K562 (cell line): Measurements from ENCODE around the gene MND1. TPM values are rescaled to one million over a fixed set of nuclear protein-coding genes. Genes with fewer than 3 reads are reported as not detected.

Experiments
- ATAC-seq: fragments of 200-7000 bp; cut with Tn5 transposase; 3 replicates; pipeline ENCODE4 v1.9.1; 2020; ENCODE audit warnings: moderate library complexity
- BruUV-seq: library from RNA; stranded (reverse); fragments of 400-500 nt; replicated peaks from 2 replicates; lab custom pipeline; 2021; lab: Mats Ljungman, UMichigan
- CTCF ChIA-PET: fragments of 300-600 bp; formaldehyde crosslinking; extraction: SDS; loops from one replicate; lab custom pipeline; 2021; ENCODE audit warnings: low intra/inter-chr PET ratio; lab: Yijun Ruan, JAX
- POLR2A ChIA-PET: fragments of 300-600, 350-650 bp; sonication (Branson Sonifier 250); formaldehyde crosslinking; extraction: SDS; loops from one replicate; lab custom pipeline; 2021; ENCODE audit warnings: antibody characterized with exemption, inconsistent platforms; lab: Yijun Ruan, JAX
- DNase-seq, 4 experiments: peaks; one replicate each; pipeline versions ENCODE4 v3.0.0 to v3.0.0-alpha.2; 2011 to 2018; ENCODE audit warnings: low spot score in 3 of 4, mixed read lengths in 3 of 4; ENCODE audit errors: extremely low read depth in 1 of 4
- FAIRE-seq: peaks from 2 replicates; lab custom pipeline; 2011; peaks lifted over from hg19 to GRCh38; lab: Jason Lieb, UNC
- H2AFZ ChIP-seq: 2 replicates; pipeline ENCODE4 v1.6.0; 2011; ENCODE audit warnings: low read depth, low read length, control low read depth, inconsistent platforms
- H3K27ac ChIP-seq: fragments of 200-600 bp; 3 replicates; pipeline ENCODE4 v1.8.0; 2011; ENCODE audit warnings: low read depth, mild to moderate bottlenecking, control low read depth, inconsistent platforms, low read length, moderate library complexity, mixed read lengths; ENCODE audit errors: extremely low read depth
- H3K27me3 ChIP-seq, 2 experiments: fragments of 300-600 bp in 1 of 2; 2 replicates in 1 of 2; 3 replicates in 1 of 2; pipeline versions ENCODE4 v1.6.0 to v1.8.0; 2011; ENCODE audit warnings: inconsistent platforms in 2 of 2, low read length in 2 of 2, mild to moderate bottlenecking in 1 of 2, mixed read lengths in 1 of 2, moderate library complexity in 1 of 2; ENCODE audit not compliant: control insufficient read depth in 2 of 2, insufficient read depth in 2 of 2
- H3K36me3 ChIP-seq: fragments of 300-600 bp; 3 replicates; pipeline ENCODE4 v1.8.0; 2011; ENCODE audit warnings: mild to moderate bottlenecking, low read length, inconsistent platforms; ENCODE audit not compliant: control insufficient read depth, insufficient read depth
- H3K4me1 ChIP-seq, 2 experiments: fragments of 200-600 bp in 1 of 2; replicated peaks in 1 of 2; 2 replicates in 1 of 2; 3 replicates in 1 of 2; pipeline versions ENCODE4 v1.5.1 to v1.8.0; 2011; ENCODE audit warnings: inconsistent platforms in 2 of 2, low read length in 2 of 2, mild to moderate bottlenecking in 1 of 2, mixed read lengths in 1 of 2, moderate library complexity in 1 of 2; ENCODE audit not compliant: control insufficient read depth in 2 of 2, insufficient read depth in 2 of 2
- H3K4me2 ChIP-seq: 2 replicates; pipeline ENCODE4 v1.6.1; 2011; ENCODE audit warnings: low read length, control low read depth, inconsistent platforms, mixed read lengths; ENCODE audit not compliant: insufficient read depth
- H3K4me3 ChIP-seq: fragments of 200-600 bp; sonication (generic), shearing (Covaris generic); 2 replicates; pipeline ENCODE4 v1.5.1; 2016; ENCODE audit warnings: control low read depth, inconsistent platforms
- H3K79me2 ChIP-seq: fragments of 200-600 bp; 3 replicates; pipeline ENCODE4 v1.8.0; 2011; ENCODE audit warnings: low read length, inconsistent platforms; ENCODE audit not compliant: control insufficient read depth, insufficient read depth
- H3K9ac ChIP-seq, 2 experiments: 2 replicates each; pipeline versions ENCODE4 v1.6.0 to v1.6.1; 2011; ENCODE audit warnings: low read depth in 2 of 2, low read length in 2 of 2, control low read depth in 1 of 2, inconsistent platforms in 1 of 2, mild to moderate bottlenecking in 1 of 2, mixed read lengths in 1 of 2; ENCODE audit not compliant: insufficient read depth in 1 of 2
- H3K9me1 ChIP-seq: one replicate; pipeline ENCODE4 v1.6.0; 2011; ENCODE audit warnings: inconsistent platforms, mild to moderate bottlenecking, low read length, moderate library complexity; ENCODE audit not compliant: control insufficient read depth, insufficient read depth
- H3K9me3 ChIP-seq: replicated peaks from 2 replicates; pipeline ENCODE4 v1.5.1; 2011; ENCODE audit warnings: low read depth, low read length, inconsistent platforms; ENCODE audit not compliant: control insufficient read depth, insufficient read depth
- H4K20me1 ChIP-seq: replicated peaks from 2 replicates; pipeline ENCODE4 v1.6.1; 2011; ENCODE audit warnings: low read length, inconsistent platforms, mixed read lengths; ENCODE audit not compliant: control insufficient read depth, insufficient read depth
- ASH1L ChIP-seq: fragments of 450-650 bp; IDR thresholded peaks from 2 replicates; pipeline ENCODE4 v1.6.1; 2018; ENCODE audit warnings: borderline replicate concordance, mild to moderate bottlenecking, low read depth; ENCODE audit not compliant: partially characterized antibody
- BMI1 ChIP-seq: fragments of 150-350 bp; IDR thresholded peaks from 2 replicates; pipeline ENCODE4 v1.6.1; 2014; ENCODE audit warnings: low read length
- CCAR2 ChIP-seq: fragments of 200-400 bp; formaldehyde crosslinking; IDR thresholded peaks from 2 replicates; pipeline ENCODE4 v1.6.1; 2017; ENCODE audit warnings: mild to moderate bottlenecking, low read depth, low read length
- ELF4 ChIP-seq: fragments of 450-650 bp; formaldehyde crosslinking; IDR thresholded peaks from 2 replicates; pipeline ENCODE4 v1.4.0; 2022; ENCODE audit warnings: missing genetic modification characterization
- MTA3 ChIP-seq: fragments of 450-650 bp; formaldehyde crosslinking; IDR thresholded peaks from 2 replicates; pipeline ENCODE4 v1.6.1; 2017; ENCODE audit warnings: mild to moderate bottlenecking, borderline replicate concordance
- NKRF ChIP-seq: fragments of 450-650 bp; IDR thresholded peaks from 2 replicates; pipeline ENCODE4 v1.6.1; 2016; ENCODE audit warnings: borderline replicate concordance
- NR2F6 ChIP-seq: fragments of 450-650 bp; formaldehyde crosslinking; IDR thresholded peaks from 2 replicates; pipeline ENCODE4 v1.4.0; 2020; ENCODE audit warnings: mild to moderate bottlenecking
- PHTF2 ChIP-seq: fragments of 250-450 bp; sonication (Bioruptor Pico); IDR thresholded peaks from 2 replicates; pipeline ENCODE4 v1.5.0; 2021; ENCODE audit warnings: mild to moderate bottlenecking
- RFX5 ChIP-seq: IDR thresholded peaks from 2 replicates; pipeline ENCODE4 v1.6.1; 2011; ENCODE audit warnings: low read depth, mild to moderate bottlenecking, improper control_type of control experiment, low read length
- SP1 ChIP-seq: sonication (generic); formaldehyde crosslinking; IDR thresholded peaks from 2 replicates; pipeline ENCODE4 v1.8.1; 2022; ENCODE audit warnings: mild to moderate bottlenecking, missing genetic modification reagents
- ZBTB5 ChIP-seq: fragments of 450-650 bp; IDR thresholded peaks from 2 replicates; pipeline ENCODE4 v1.6.1; 2017; ENCODE audit warnings: antibody characterized with exemption
- ZEB2 ChIP-seq: fragments of 450-650 bp; IDR thresholded peaks from 2 replicates; pipeline ENCODE4 v1.6.1; 2016
- ZNF232 ChIP-seq: sonication (generic); formaldehyde crosslinking; IDR thresholded peaks from 2 replicates; pipeline ENCODE4 v1.8.0; 2022; ENCODE audit warnings: mild to moderate bottlenecking, missing genetic modification reagents
- ZNF507 ChIP-seq: conservative IDR thresholded peaks from 2 replicates; pipeline ENCODE4 v1.6.1; 2017; ENCODE audit warnings: missing genetic modification characterization, missing compliant biosample characterization
- ZNF764 ChIP-seq: fragments of 250-450 bp; sonication (Bioruptor Pico); IDR thresholded peaks from 2 replicates; pipeline ENCODE4 v1.4.0; 2020; ENCODE audit warnings: low read depth, mild to moderate bottlenecking, moderate library complexity
- WGBS: fragments of 100-300 bp; shearing (Covaris generic); methylation state at CpG from one replicate; pipeline ENCODE4 v1.1.6; 2016; ENCODE audit warnings: low coverage, mixed read lengths; ENCODE audit not compliant: insufficient coverage; ENCODE audit errors: missing lambda C conversion rate; 5-methylcytosine and 5-hydroxymethylcytosine counted together
- in situ Hi-C: fragments of 300-500 bp; cut with MboI; formaldehyde crosslinking; loops from 4 replicates; pipeline ENCODE4 v1.15.0; 2018; ENCODE audit warnings: inconsistent platforms, mixed read lengths
- intact Hi-C: fragments of 100-400 bp; cut with micrococcal nuclease; formaldehyde crosslinking; loops from 2 replicates; pipeline ENCODE4 v1.14.2; 2022
- polyA plus RNA-seq, 8 experiments: library from polyadenylated mRNA; depleted of rRNA in 4 of 8; stranded (reverse) in 5 of 8; unstranded in 3 of 8; fragments of >200 nt; fragmentation: Nextera tagmentation in 2 of 8; fragmentation: Illumina TruSeq in 1 of 8; extraction: Ambion mirVana in 2 of 8; extraction: Trizol in 1 of 8; gene quantifications; 2 replicates each; pipeline versions ENCODE4 v1.2.1 to v1.2.3, GENCODE V29; 2011 to 2014; ENCODE audit warnings: inconsistent platforms in 1 of 8, missing spikeins in 1 of 8
- total RNA-seq, 7 experiments: library from RNA; depleted of rRNA in 6 of 7; stranded (reverse); fragments of >200 nt in 6 of 7; fragmentation: Illumina TruSeq in 2 of 7; extraction: Trizol in 2 of 7; gene quantifications; 2 replicates each; pipeline versions ENCODE4 v1.2.1 to v1.2.3, GENCODE V29; 2011 to 2021; ENCODE audit warnings: low replicate concordance in 1 of 7

MND1 gene
- total and polyA plus RNA-seq, 9 of the 15 experiments (the other 6 are each of a cell fraction or from before 2014, with no cell fraction given), result 35.3 to 94.1 (median 59.9) TPM

- no peaks in the 10 kb centered on the region for H3K9me1 ChIP-seq
- TF ChIP-seq SP1 (CRISPR knock-in tag), result no peak
- TF ChIP-seq ZEB2, result no peak
- no peak for TF ChIP-seq ZBTB5
- no peak for TF ChIP-seq PHTF2 (CRISPR knock-in tag)
- no peak for TF ChIP-seq ELF4 (CRISPR knock-in tag)
- no peak for TF ChIP-seq BMI1
- no peak for TF ChIP-seq RFX5
- TF ChIP-seq NKRF, result no peak
- no peak for TF ChIP-seq NR2F6 (CRISPR knock-in tag)
- TF ChIP-seq ZNF764 (CRISPR knock-in tag), result no peak
- no peak for TF ChIP-seq ZNF232 (CRISPR knock-in tag)
- no peak for TF ChIP-seq MTA3
- no peak for TF ChIP-seq ZNF507 (tag)
- no peak for TF ChIP-seq ASH1L
- TF ChIP-seq CCAR2, result no peak
- ChIA-PET POLR2A (no interaction called here), CTCF (no interaction called here)
- H3K9me3 ChIP-seq, result no peaks in the 10 kb centered on the region
- ATAC-seq (no peak), DNase-seq (no peak), FAIRE-seq (no peak)
- H4K20me1 ChIP-seq, result no peaks in the 10 kb centered on the region
- no peak overlapping the region for H3K4me2 ChIP-seq
- H3K4me3 ChIP-seq, result no peak overlapping the region
- H2AFZ ChIP-seq, result no peak overlapping the region
- BruUV-seq, result no TSS peak
- H3K27ac ChIP-seq, result no peak overlapping the region
- no peaks in the 10 kb centered on the region; the same call in 2 of the 3 replicates for H3K79me2 ChIP-seq
- WGBS, result 94% methylated on average over 4 of the region's 4 CpGs
- no peaks in the 10 kb centered on the region for H3K4me1 ChIP-seq
- no peaks in the 10 kb centered on the region for H3K27me3 ChIP-seq
- in situ Hi-C loops, result no loop called here
- H3K9ac ChIP-seq, result no peak overlapping the region
- intact Hi-C loops, result no loop called here
- H3K36me3 ChIP-seq, result peaks cover 25% of the 10 kb centered on the region; the same call in 2 of the 3 replicates
These were observed 43.5 kb downstream of the MND1 start for GRCh38 chr4:153387981-153388380.
